ENCODE data around the gene COPZ1. TPM values are rescaled to one million over a fixed set of nuclear protein-coding genes. Genes with fewer than 3 reads are reported as not detected.

COPZ1 gene
- total and polyA plus RNA-seq, 9 of the 15 experiments (the other 6 are each of a cell fraction or from before 2014, with no cell fraction given): 137 to 487 (median 233) TPM

DNA sequence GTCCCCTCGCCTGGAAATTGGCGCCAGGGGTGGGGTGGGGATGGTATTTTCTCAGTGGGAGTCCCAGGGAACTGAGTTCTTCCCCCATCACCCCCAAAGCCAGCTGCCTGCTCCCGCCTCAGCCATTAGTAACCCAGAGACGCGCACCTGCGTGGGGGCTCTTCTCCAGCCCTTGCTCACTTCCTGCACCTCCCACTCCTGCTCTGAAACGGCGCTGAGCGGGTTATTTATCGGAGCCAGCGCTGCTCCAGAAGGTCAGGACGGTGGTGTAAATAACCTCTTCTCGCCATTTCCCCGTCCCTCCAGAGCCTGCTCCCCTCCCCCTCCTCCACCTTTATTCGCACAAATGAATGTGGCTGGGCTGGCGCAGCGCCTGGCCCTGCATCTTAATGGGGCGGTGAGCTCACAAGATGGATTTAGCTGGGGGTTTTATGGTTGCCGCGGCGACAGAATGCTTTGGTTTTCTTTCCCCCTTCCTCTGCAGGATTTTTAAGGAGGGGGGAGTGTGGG is 27.1 kb downstream of the COPZ1 start (continued):
- TF ChIP-seq, protein P1, sequence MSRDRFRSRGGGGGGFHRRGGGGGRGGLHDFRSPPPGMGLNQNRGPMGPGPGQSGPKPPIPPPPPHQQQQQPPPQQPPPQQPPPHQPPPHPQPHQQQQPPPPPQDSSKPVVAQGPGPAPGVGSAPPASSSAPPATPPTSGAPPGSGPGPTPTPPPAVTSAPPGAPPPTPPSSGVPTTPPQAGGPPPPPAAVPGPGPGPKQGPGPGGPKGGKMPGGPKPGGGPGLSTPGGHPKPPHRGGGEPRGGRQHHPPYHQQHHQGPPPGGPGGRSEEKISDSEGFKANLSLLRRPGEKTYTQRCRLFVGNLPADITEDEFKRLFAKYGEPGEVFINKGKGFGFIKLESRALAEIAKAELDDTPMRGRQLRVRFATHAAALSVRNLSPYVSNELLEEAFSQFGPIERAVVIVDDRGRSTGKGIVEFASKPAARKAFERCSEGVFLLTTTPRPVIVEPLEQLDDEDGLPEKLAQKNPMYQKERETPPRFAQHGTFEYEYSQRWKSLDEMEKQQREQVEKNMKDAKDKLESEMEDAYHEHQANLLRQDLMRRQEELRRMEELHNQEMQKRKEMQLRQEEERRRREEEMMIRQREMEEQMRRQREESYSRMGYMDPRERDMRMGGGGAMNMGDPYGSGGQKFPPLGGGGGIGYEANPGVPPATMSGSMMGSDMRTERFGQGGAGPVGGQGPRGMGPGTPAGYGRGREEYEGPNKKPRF (IDR thresholded peaks at IDR 0.05; ENCODE audit: low read depth, low read length): no peak
- TF ChIP-seq PML (IDR thresholded peaks at IDR 0.05; ENCODE audit: low read length) (no peak), ARNT (IDR thresholded peaks at IDR 0.05) (no peak), SREBF1 (IDR thresholded peaks at IDR 0.05; ENCODE audit: borderline replicate concordance, low read depth, low read length) (no peak), ZNF174 (CRISPR knock-in tag; IDR thresholded peaks at IDR 0.05) (no peak), POLR2AphosphoS5 (IDR thresholded peaks at IDR 0.05; ENCODE audit: control insufficient read depth, insufficient read depth, low read depth, low read length) (peak; percentile 67; the same call in 1 of the 2 replicates), ZNF318 (IDR thresholded peaks at IDR 0.05; ENCODE audit: borderline replicate concordance in 1 of 2, low read depth in 1 of 2) (no peak), SUPT5H (IDR thresholded peaks at IDR 0.05) (peak; percentile 47), CHD2 (IDR thresholded peaks at IDR 0.05; ENCODE audit: low read depth, low read length) (no peak), CHCHD3 (CRISPR knock-in tag; IDR thresholded peaks at IDR 0.05) (no peak), SP2 (IDR thresholded peaks at IDR 0.05; ENCODE audit: extremely low read depth, low read depth, low read length, poor library complexity, severe bottlenecking) (no peak), STAT6 (CRISPR knock-in tag; IDR thresholded peaks at IDR 0.05) (no peak)
- TF ChIP-seq, protein P2, sequence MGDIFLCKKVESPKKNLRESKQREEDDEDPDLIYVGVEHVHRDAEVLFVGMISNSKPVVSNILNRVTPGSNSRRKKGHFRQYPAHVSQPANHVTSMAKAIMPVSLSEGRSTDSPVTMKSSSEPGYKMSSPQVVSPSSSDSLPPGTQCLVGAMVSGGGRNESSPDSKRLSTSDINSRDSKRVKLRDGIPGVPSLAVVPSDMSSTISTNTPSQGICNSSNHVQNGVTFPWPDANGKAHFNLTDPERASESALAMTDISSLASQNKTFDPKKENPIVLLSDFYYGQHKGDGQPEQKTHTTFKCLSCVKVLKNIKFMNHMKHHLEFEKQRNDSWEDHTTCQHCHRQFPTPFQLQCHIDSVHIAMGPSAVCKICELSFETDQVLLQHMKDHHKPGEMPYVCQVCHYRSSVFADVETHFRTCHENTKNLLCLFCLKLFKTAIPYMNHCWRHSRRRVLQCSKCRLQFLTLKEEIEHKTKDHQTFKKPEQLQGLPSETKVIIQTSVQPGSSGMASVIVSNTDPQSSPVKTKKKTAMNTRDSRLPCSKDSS (IDR thresholded peaks at IDR 0.05; ENCODE audit: low read depth, partially characterized antibody): no peak
